Measurements from ENCODE around the gene CTNNA3.

The CTNNA3 gene

DNA sequence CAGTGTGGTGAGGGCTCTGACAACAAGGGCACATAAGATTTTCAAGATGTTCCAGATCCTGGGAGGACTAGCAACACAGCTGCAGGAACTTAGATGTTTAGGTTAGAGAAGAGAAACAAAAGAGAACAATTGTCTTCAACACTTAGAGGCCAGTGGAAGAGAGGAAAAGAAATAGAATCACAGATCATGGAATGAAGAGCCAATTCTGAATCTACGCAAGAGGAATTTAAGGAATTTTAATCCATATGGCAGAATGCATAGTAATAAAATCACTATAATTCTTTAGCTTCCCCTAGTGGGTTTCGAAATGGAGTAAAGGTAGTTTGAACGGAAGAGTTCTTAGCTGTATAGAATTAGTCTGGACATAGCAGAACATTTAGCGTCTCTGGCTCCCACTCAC lies 884.8 kb downstream of the CTNNA3 start:
- TF ChIP-seq, protein P1, sequence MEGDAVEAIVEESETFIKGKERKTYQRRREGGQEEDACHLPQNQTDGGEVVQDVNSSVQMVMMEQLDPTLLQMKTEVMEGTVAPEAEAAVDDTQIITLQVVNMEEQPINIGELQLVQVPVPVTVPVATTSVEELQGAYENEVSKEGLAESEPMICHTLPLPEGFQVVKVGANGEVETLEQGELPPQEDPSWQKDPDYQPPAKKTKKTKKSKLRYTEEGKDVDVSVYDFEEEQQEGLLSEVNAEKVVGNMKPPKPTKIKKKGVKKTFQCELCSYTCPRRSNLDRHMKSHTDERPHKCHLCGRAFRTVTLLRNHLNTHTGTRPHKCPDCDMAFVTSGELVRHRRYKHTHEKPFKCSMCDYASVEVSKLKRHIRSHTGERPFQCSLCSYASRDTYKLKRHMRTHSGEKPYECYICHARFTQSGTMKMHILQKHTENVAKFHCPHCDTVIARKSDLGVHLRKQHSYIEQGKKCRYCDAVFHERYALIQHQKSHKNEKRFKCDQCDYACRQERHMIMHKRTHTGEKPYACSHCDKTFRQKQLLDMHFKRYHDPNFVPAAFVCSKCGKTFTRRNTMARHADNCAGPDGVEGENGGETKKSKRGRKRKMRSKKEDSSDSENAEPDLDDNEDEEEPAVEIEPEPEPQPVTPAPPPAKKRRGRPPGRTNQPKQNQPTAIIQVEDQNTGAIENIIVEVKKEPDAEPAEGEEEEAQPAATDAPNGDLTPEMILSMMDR (conservative IDR thresholded peaks at IDR 0.05; ENCODE audit: low read depth, low read length): no peak
- no peak for DNase-seq (ENCODE audit: low read depth)
- H3K4me3 ChIP-seq (ENCODE audit: low read length): no peak overlapping the region

DNA sequence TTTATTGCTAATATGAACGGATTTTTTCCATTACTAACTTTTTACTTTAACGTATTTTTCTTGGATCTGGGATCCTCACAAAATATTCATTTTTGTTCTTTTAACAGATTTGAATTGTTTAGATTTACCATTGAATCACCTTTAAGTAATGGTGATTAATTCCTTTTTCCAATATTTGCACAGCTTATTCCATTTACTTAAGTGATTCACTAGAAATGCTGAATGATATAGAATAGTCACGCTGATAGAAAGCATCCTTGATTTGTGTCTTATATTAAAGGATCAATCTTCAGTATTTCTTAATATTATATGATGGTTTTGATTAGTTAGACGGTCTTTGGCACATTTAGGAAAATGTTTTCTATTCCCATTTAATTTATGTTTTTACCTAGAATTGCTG lies 886.6 kb downstream of the CTNNA3 start:
- DNase-seq (ENCODE audit: low read depth): no peak
- TF ChIP-seq, protein P1 (conservative IDR thresholded peaks at IDR 0.05; ENCODE audit: low read depth, low read length): no peak
- H3K4me3 ChIP-seq (ENCODE audit: low read length): no peak overlapping the region

DNA sequence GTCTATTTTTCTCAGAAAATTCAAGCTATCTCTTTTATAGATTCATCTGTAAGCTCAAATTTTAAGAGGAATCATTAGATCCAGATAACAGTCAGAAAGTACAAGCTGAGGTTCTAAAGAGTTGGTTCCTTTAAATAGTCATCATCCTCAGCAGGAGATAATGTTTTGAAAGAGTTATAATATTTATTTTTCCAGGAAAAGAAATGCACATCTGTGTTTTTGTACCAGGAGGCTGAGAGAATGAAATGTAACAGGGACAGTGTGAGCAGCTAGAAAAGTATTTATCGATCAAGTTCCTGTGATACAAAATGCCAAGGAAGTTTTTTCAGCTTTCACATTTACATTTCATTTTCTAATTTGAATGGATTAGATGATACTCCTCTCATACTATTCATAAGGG lies 890.4 kb downstream of the CTNNA3 start:
- TF ChIP-seq, protein P1 (conservative IDR thresholded peaks at IDR 0.05; ENCODE audit: low read depth, low read length): no peak
- no peak for DNase-seq (ENCODE audit: low read depth)
- H3K4me3 ChIP-seq (ENCODE audit: low read length): no peak overlapping the region

DNA sequence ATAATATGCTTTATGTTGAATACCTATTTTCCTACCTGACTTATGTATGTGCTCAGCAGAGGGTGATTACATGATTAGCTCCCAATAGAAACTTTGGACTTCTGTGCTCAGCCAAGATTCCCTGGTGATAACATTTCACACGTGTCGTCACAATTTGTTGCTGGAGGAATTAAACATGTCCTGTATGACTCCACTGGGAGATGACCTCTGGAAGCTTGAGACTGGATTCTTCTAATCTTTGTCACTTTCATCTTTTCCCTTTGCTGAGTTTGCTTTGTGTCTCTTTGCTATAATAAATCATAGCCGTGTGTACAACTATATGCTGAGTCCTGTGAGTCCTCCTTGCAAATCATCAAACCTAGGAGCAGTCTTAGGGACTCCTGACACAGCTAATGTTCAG lies 891.0 kb downstream of the CTNNA3 start:
- TF ChIP-seq, protein P1 (conservative IDR thresholded peaks at IDR 0.05; ENCODE audit: low read depth, low read length): no peak
- no peak overlapping the region for H3K4me3 ChIP-seq (ENCODE audit: low read length)
- no peak for DNase-seq (ENCODE audit: low read depth)

DNA sequence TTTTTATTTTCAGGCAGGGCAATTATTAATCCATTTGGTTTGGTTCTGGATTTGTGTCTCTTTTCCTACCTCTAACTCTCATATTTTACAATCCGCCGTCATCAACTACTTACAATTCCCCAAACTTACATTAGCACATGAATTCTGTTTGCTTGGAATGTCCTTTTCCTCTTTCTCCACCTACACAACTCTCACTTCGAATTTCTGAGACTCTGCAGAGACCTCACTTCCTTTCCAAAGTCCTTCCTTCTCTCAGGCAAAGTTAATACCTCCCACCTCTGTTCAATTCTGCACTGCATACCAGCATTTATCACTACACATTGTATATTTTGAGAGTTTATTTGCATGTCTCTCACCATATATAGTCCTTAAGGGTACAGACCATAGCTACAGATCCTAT lies 892.8 kb downstream of the CTNNA3 start:
- TF ChIP-seq, protein P1 (conservative IDR thresholded peaks at IDR 0.05; ENCODE audit: low read depth, low read length): no peak
- no peak for DNase-seq (ENCODE audit: low read depth)
- H3K4me3 ChIP-seq (ENCODE audit: low read length): no peak overlapping the region

DNA sequence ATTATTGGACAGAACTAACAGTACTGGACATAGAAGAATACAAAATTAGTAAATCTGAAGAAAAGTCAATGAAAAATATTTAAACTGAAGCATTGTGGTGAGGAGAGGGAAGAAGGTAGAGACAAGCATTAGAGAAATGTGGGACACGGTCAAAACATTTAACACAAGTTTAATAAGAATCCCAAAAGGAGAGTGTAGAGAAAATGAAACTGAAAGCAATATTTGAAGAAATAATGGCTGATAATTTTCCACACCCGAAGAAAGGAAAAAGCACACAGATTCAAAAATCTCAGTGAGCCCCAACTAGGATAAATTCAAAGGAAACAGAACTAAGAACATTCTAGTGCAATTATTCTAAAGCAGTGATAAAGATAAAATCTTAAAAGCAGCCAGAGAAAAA lies 896.5 kb downstream of the CTNNA3 start:
- TF ChIP-seq, protein P1 (conservative IDR thresholded peaks at IDR 0.05; ENCODE audit: low read depth, low read length): no peak
- no peak overlapping the region for H3K4me3 ChIP-seq (ENCODE audit: low read length)
- DNase-seq (ENCODE audit: low read depth): no peak

DNA sequence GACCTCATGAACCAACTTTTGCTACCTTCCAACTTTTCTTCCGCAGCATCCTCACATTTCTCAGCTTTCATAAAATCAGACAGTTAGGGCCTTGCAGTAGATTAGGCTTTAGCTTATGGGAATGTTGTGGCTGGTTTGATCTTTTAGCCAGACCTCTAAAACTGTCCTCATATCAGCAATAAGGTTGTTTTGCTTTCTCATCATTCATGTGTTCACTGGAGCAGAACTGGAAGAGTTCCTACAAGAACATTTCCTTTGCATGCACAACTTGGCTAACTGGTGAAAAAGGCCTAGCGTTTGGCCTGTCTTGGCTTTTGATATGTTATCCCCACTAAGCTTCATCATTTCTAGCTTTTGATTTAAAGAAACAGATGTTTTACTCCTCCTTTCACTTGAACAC lies 900.1 kb downstream of the CTNNA3 start:
- TF ChIP-seq, protein P1 (conservative IDR thresholded peaks at IDR 0.05; ENCODE audit: low read depth, low read length): no peak
- no peak for DNase-seq (ENCODE audit: low read depth)
- H3K4me3 ChIP-seq (ENCODE audit: low read length): no peak overlapping the region

All from retinal pigment epithelial cell (primary cell).